ENCODE results near the gene INSR. TPM values are rescaled to one million over a fixed set of nuclear protein-coding genes. Genes with fewer than 3 reads are reported as not detected.
A peak's percentile ranks its signal among the peaks of the same experiment; 100 is the strongest.

Gene INSR
- total RNA-seq, 6 experiments from 2014 or later = 2.1 to 6.3 (median 2.5) TPM

DNA sequence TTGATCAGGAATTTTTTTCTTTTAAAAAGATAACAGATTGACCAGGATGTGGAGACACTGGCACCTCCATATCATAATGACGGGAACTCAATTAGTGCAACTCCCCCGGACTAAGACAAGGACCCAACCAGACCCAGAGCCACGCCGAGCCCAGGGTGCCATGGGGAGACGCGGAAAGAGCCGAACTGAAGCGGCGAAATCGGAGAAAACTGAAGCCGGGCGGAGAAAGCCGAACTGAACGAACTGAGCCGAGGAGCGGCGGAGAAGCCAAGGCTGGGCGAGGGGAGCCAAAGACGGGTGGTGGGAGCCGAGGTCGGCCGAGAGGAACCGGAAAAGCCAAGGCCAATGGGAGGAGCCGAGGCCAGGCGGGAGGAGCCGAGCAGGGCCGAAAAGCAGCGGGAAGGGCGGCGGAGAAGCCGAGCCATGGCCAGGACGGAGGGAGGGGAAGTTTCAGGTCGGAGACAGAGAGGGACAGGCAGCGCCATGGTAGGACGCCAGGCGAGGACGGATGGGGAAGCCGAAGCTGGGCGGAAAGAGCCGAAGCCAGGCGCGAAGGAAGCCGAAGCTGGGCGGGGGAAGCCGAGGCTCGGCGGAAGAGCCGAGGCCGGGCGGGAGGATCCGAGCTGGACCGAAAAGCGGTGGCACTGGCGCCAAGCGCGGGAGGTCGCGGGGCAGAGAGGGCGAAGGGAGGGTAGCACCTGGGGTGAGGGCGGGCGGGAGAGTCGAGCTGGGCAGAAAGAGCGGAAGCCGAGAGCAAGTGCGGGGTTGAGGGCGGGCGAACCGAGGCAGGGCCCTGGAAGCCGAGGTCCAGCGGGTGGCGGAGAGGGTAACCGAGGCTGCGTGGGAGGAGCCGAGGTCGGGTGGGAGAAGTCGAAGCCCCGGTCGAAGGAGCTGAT, 195.3 kb downstream of the INSR start:
- H3K4me1 Mint-ChIP-seq (ENCODE audit: low read depth) = peaks cover 14% of the 10 kb centered on the region
- peak; percentile 89 for DNase-seq
- peaks cover 4% of the 10 kb centered on the region for H3K27me3 Mint-ChIP-seq (ENCODE audit: insufficient read depth)
- H3K4me3 Mint-ChIP-seq = peak overlapping the region; percentile 94
- peaks cover 26% of the 10 kb centered on the region for H3K36me3 Mint-ChIP-seq (ENCODE audit: low read depth)
- TF ChIP-seq CTCF (IDR thresholded peaks at IDR 0.05) = no peak
- H3K27ac Mint-ChIP-seq = peak overlapping the region; percentile 94
- H3K9me3 Mint-ChIP-seq = peaks cover 23% of the 10 kb centered on the region

- H3K4me3 Mint-ChIP-seq = peak overlapping the region; percentile 94
- H3K9me3 Mint-ChIP-seq = peaks cover 28% of the 10 kb centered on the region
- peak overlapping the region; percentile 94 for H3K27ac Mint-ChIP-seq
- peaks cover 14% of the 10 kb centered on the region for H3K4me1 Mint-ChIP-seq (ENCODE audit: low read depth)
- peaks cover 31% of the 10 kb centered on the region for H3K36me3 Mint-ChIP-seq (ENCODE audit: low read depth)
- TF ChIP-seq CTCF (IDR thresholded peaks at IDR 0.05) = no peak
- peaks cover 4% of the 10 kb centered on the region for H3K27me3 Mint-ChIP-seq (ENCODE audit: insufficient read depth)
- no peak for DNase-seq
Observed at GRCh38 chr19:7098096-7098495, 196.1 kb downstream of the INSR start.

DNA sequence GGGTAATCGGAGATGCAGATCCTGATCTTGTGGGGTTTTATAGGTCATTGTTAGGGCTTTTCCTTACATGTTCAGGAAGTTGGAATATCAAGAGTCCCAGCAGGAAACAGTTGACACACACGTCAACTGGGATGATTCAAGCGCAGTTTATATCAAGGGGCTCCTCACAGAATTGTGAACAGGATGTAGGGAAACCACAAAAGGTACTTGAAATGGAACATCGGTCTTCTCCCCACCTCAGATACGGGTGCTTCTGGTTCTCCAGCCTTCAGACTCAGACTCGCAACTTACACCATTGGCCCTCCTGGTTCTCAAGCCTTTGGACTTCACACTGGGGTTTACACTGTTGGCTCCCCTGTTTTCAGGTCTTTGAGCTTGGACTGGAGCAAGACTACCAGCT, 205.2 kb downstream of the INSR start:
- H3K4me3 Mint-ChIP-seq = no peak overlapping the region
- H3K27me3 Mint-ChIP-seq (ENCODE audit: insufficient read depth) = peaks cover 4% of the 10 kb centered on the region
- H3K36me3 Mint-ChIP-seq (ENCODE audit: low read depth) = peaks cover 71% of the 10 kb centered on the region
- DNase-seq = no peak
- TF ChIP-seq CTCF (IDR thresholded peaks at IDR 0.05) = no peak
- H3K9me3 Mint-ChIP-seq = peaks cover 87% of the 10 kb centered on the region
- no peaks in the 10 kb centered on the region for H3K4me1 Mint-ChIP-seq (ENCODE audit: low read depth)
- H3K27ac Mint-ChIP-seq = no peak overlapping the region

DNA sequence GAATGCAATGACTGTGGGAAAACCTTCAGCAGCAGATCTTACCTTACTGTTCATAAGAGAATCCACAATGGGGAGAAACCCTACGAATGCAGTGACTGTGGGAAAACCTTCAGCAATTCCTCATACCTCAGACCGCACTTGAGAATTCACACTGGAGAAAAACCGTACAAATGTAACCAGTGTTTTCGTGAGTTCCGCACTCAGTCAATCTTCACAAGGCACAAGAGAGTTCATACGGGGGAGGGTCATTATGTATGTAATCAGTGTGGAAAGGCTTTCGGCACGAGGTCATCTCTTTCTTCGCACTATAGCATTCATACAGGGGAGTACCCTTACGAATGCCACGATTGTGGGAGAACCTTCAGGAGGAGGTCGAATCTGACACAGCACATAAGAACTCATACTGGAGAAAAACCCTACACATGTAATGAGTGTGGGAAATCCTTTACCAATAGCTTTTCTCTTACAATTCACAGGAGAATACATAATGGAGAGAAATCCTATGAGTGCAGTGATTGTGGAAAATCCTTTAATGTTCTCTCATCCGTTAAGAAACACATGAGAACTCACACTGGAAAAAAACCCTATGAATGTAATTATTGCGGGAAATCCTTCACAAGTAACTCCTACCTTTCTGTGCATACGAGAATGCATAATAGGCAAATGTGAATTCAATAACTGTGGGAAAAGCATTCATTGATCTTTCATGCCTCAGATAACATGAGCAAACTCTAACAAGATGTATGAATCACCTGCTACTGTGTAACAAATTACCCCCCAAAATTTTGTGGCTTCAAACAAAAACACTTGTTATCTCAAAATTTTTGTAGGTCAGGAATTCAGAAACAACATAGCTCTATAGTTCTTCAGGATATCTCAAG, 210.9 kb downstream of the INSR start:
- no peak for TF ChIP-seq CTCF (IDR thresholded peaks at IDR 0.05)
- Mint-ChIP-seq H3K27me3 (ENCODE audit: insufficient read depth) (peaks cover 5% of the 10 kb centered on the region), H3K36me3 (ENCODE audit: low read depth) (peaks cover 81% of the 10 kb centered on the region), H3K9me3 (peaks cover 96% of the 10 kb centered on the region), H3K4me3 (no peak overlapping the region), H3K4me1 (ENCODE audit: low read depth) (no peaks in the 10 kb centered on the region), H3K27ac (no peak overlapping the region; the same call in 1 of the 2 replicates)
- DNase-seq = peak; percentile 4

GRCh38 chr19:7078008-7078407, 216.2 kb downstream of the INSR start:
- no peak for TF ChIP-seq CTCF (IDR thresholded peaks at IDR 0.05)
- Mint-ChIP-seq H3K4me3 (no peak overlapping the region), H3K27me3 (ENCODE audit: insufficient read depth) (peaks cover 4% of the 10 kb centered on the region), H3K9me3 (peaks cover 83% of the 10 kb centered on the region), H3K36me3 (ENCODE audit: low read depth) (peaks cover 96% of the 10 kb centered on the region), H3K4me1 (ENCODE audit: low read depth) (no peaks in the 10 kb centered on the region), H3K27ac (no peak overlapping the region)
- no peak for DNase-seq
